ENCODE data around the gene IFT43. TPM values are rescaled to one million over a fixed set of nuclear protein-coding genes. Genes with fewer than 3 reads are reported as not detected.

The IFT43 gene
- total RNA-seq, 1 experiment from 2014 or later = 53.2 TPM

Other genes starting within 250 kb of the IFT43 start
- gene TGFB3, start 3.8 kb upstream of the IFT43 start, total RNA-seq (2014; rRNA removed; shearing (Covaris generic)) = 0.84 and 2.0 TPM in 2 replicates
- gene GPATCH2L, start 166.2 kb downstream of the IFT43 start, total RNA-seq (2014; rRNA removed; shearing (Covaris generic)) = 23.2 and 40.1 TPM in 2 replicates

Measured in NCI-H460 (cell line).